IMR-90 (cell line): ENCODE data around the gene CLIP3. TPM values are rescaled to one million over a fixed set of nuclear protein-coding genes. Genes with fewer than 3 reads are reported as not detected.

ENCODE experiments used
- ATAC-seq: fragments of 200-7000 bp; cut with Tn5 transposase; 2 replicates; pipeline ENCODE4 v1.9.1; 2020; ENCODE audit warnings: low read depth, mild to moderate bottlenecking, moderate library complexity
- BruUV-seq: library from RNA; stranded (reverse); fragments of 400-500 nt; replicated peaks from 2 replicates; lab custom pipeline; 2021; lab: Mats Ljungman, UMichigan
- CTCF ChIA-PET: fragments of 300-600 bp; formaldehyde crosslinking; extraction: SDS; loops from one replicate; lab custom pipeline; 2021; ENCODE audit warnings: antibody characterized with exemption; lab: Yijun Ruan, JAX
- POLR2A ChIA-PET: fragments of 300-600 bp; sonication (Branson Sonifier 250); formaldehyde crosslinking; loops from one replicate; lab custom pipeline; 2022; ENCODE audit warnings: antibody characterized with exemption; ENCODE audit not compliant: unreplicated experiment; lab: Charles Lee
- DNase-seq: peaks from one replicate; pipeline ENCODE4 v3.0.0; 2013
- H2AFZ ChIP-seq: replicated peaks from 2 replicates; pipeline ENCODE3; 2013; ENCODE audit warnings: low read length, mild to moderate bottlenecking; ENCODE audit not compliant: poor library complexity
- H2AK5ac ChIP-seq: 2 replicates; pipeline ENCODE4 v1.6.1; 2013; ENCODE audit warnings: low read depth, low read length, inconsistent platforms
- H2AK9ac ChIP-seq: replicated peaks from 2 replicates; pipeline ENCODE3; 2013; ENCODE audit warnings: mild to moderate bottlenecking, low read depth, low read length, moderate library complexity; ENCODE audit not compliant: poor library complexity
- H2BK120ac ChIP-seq: 2 replicates; pipeline ENCODE4 v1.6.1; 2013; ENCODE audit warnings: low read depth, low read length, inconsistent platforms
- H2BK15ac ChIP-seq: 3 replicates; pipeline ENCODE4 v1.6.1; 2013; ENCODE audit warnings: low read depth, low read length, inconsistent platforms
- H2BK20ac ChIP-seq: 2 replicates; pipeline ENCODE4 v1.6.1; 2013; ENCODE audit warnings: low read depth, mild to moderate bottlenecking, inconsistent platforms, low read length, moderate library complexity
- H2BK5ac ChIP-seq: 2 replicates; pipeline ENCODE4 v1.6.1; 2013; ENCODE audit warnings: mild to moderate bottlenecking, low read depth, low read length, inconsistent platforms; ENCODE audit not compliant: poor library complexity, severe bottlenecking
- H3K14ac ChIP-seq: replicated peaks from 2 replicates; pipeline ENCODE4 v1.6.1; 2013; ENCODE audit warnings: low read depth, low read length, inconsistent platforms
- H3K18ac ChIP-seq: 2 replicates; pipeline ENCODE4 v1.6.1; 2013; ENCODE audit warnings: low read depth, low read length, control low read depth
- H3K23ac ChIP-seq: 2 replicates; pipeline ENCODE4 v1.6.1; 2013; ENCODE audit warnings: low read depth, low read length, inconsistent platforms
- H3K27ac ChIP-seq: 2 replicates; pipeline ENCODE4 v1.5.1; 2013; ENCODE audit warnings: mild to moderate bottlenecking, control low read depth, low read length; ENCODE audit not compliant: insufficient read depth
- H3K27me3 ChIP-seq: 2 replicates; pipeline ENCODE4 v1.6.1; 2013; ENCODE audit warnings: low read length; ENCODE audit not compliant: control insufficient read depth, insufficient read depth
- H3K36me3 ChIP-seq: 2 replicates; pipeline ENCODE4 v1.6.1; 2013; ENCODE audit warnings: low read length, mixed read lengths; ENCODE audit not compliant: control insufficient read depth, insufficient read depth
- H3K4ac ChIP-seq: 2 replicates; pipeline ENCODE4 v1.6.1; 2013; ENCODE audit warnings: low read depth, low read length, inconsistent platforms
- H3K4me1 ChIP-seq: 2 replicates; pipeline ENCODE4 v1.6.1; 2013; ENCODE audit warnings: low read length, mixed read lengths; ENCODE audit not compliant: control insufficient read depth, insufficient read depth
- H3K4me2 ChIP-seq: 2 replicates; pipeline ENCODE4 v1.6.1; 2013; ENCODE audit warnings: low read depth, mild to moderate bottlenecking, control low read depth, low read length, moderate library complexity
- H3K4me3 ChIP-seq: 2 replicates; pipeline ENCODE4 v1.5.1; 2013; ENCODE audit warnings: low read depth, mild to moderate bottlenecking, control low read depth, low read length, moderate library complexity; ENCODE audit not compliant: insufficient read depth
- H3K56ac ChIP-seq: 2 replicates; pipeline ENCODE4 v1.6.1; 2013; ENCODE audit warnings: low read length, inconsistent platforms; ENCODE audit not compliant: insufficient read depth; ENCODE audit errors: extremely low read depth
- H3K79me1 ChIP-seq, 2 experiments: 2 replicates each; pipeline ENCODE4 v1.6.1; 2013; ENCODE audit warnings: low read length in 2 of 2, inconsistent platforms in 1 of 2, low read depth in 1 of 2
- H3K9ac ChIP-seq: 2 replicates; pipeline ENCODE4 v1.6.1; 2013; ENCODE audit warnings: low read depth, low read length, control low read depth
- H3K9me1 ChIP-seq: 2 replicates; pipeline ENCODE4 v1.6.1; 2013; ENCODE audit warnings: low read length, inconsistent platforms; ENCODE audit not compliant: insufficient read depth
- H3K9me3 ChIP-seq: 2 replicates; pipeline ENCODE4 v1.6.1; 2013; ENCODE audit warnings: low read length; ENCODE audit not compliant: control insufficient read depth, insufficient read depth
- H4K20me1 ChIP-seq: 2 replicates; pipeline ENCODE4 v1.6.1; 2013; ENCODE audit warnings: low read length, inconsistent platforms; ENCODE audit not compliant: insufficient read depth
- H4K5ac ChIP-seq: 2 replicates; pipeline ENCODE4 v1.6.1; 2013; ENCODE audit warnings: mild to moderate bottlenecking, low read depth, low read length, control low read depth
- H4K8ac ChIP-seq, 2 experiments: 2 replicates each; pipeline ENCODE4 v1.6.1; 2013; ENCODE audit warnings: low read depth in 2 of 2, low read length in 2 of 2, control low read depth in 1 of 2, inconsistent platforms in 1 of 2
- H4K91ac ChIP-seq: 2 replicates; pipeline ENCODE4 v1.6.1; 2013; ENCODE audit warnings: low read depth, low read length, inconsistent platforms; ENCODE audit not compliant: insufficient read depth
- BHLHE40 ChIP-seq: fragments of 150-350 bp; IDR thresholded peaks from 2 replicates; pipeline ENCODE4 v1.6.1; 2016; ENCODE audit warnings: mild to moderate bottlenecking, low read depth, low read length
- MAZ ChIP-seq: IDR thresholded peaks from 2 replicates; pipeline ENCODE4 v1.6.1; 2012; ENCODE audit warnings: low read depth, mild to moderate bottlenecking, low read length, improper control_type of control experiment, moderate library complexity, borderline replicate concordance
- NFE2L2 ChIP-seq: fragments of 150-350 bp; IDR thresholded peaks from 2 replicates; pipeline ENCODE4 v1.6.1; 2016; ENCODE audit warnings: low read depth, mild to moderate bottlenecking, low read length
- POLR2A ChIP-seq: IDR thresholded peaks from 2 replicates; pipeline ENCODE4 v1.6.1; 2012; ENCODE audit warnings: mild to moderate bottlenecking, low read depth, low read length
- RFX5 ChIP-seq: IDR thresholded peaks from 2 replicates; pipeline ENCODE4 v1.8.0; 2012; ENCODE audit warnings: low read depth, mild to moderate bottlenecking, low read length, moderate library complexity
- SMC3 ChIP-seq: fragments of 150-350 bp; IDR thresholded peaks from 2 replicates; pipeline ENCODE4 v1.6.1; 2016; ENCODE audit warnings: low read depth, mild to moderate bottlenecking, antibody characterized with exemption, low read length, moderate library complexity
- WGBS, 2 experiments: methylation state at CpG; one replicate each; pipeline versions ENCODE4 v1.1.5 to v1.1.7; 2013; ENCODE audit warnings: missing lambda C conversion rate in 2 of 2; ENCODE audit not compliant: insufficient read length in 1 of 2; ENCODE audit errors: extremely low coverage in 2 of 2; 5-methylcytosine and 5-hydroxymethylcytosine counted together
- dilution Hi-C: fragments of 300-500 bp; cut with HindIII; formaldehyde crosslinking; loops from one replicate; pipeline ENCODE4 v1.14.3; 2018; ENCODE audit warnings: low sequenced_read_pairs; ENCODE audit not compliant: unreplicated experiment
- in situ Hi-C: fragments of 300-500 bp; cut with MboI; formaldehyde crosslinking; loops from 3 replicates; pipeline ENCODE4 v1.14.3; 2019; ENCODE audit warnings: low sequenced_read_pairs, inconsistent platforms, mixed read lengths
- intact Hi-C: fragments of 100-400 bp; cut with micrococcal nuclease; formaldehyde crosslinking; loops from 2 replicates; pipeline ENCODE4 v1.10.0; 2022
- polyA plus RNA-seq, 3 experiments: library from polyadenylated mRNA; depleted of rRNA; stranded (reverse); fragments of >200 nt; gene quantifications; 2 replicates each; pipeline ENCODE4 v1.2.3, GENCODE V29; 2012; ENCODE audit warnings: low replicate concordance in 1 of 3
- total RNA-seq: library from RNA; depleted of rRNA; stranded (reverse); fragments of >200 nt; gene quantifications from 2 replicates; pipeline ENCODE4 v1.2.3, GENCODE V29; 2012
- TF ChIP-seq, protein P1 (sequence below): fragments of 150-350 bp; IDR thresholded peaks from 2 replicates; pipeline ENCODE4 v1.6.1; 2017; ENCODE audit warnings: mild to moderate bottlenecking, antibody characterized with exemption, low read length, low read depth
- TF ChIP-seq, protein P2 (sequence below): fragments of 150-350 bp; IDR thresholded peaks from 2 replicates; pipeline ENCODE4 v1.6.1; 2016; ENCODE audit warnings: low read depth, mild to moderate bottlenecking, low read length, moderate library complexity, borderline replicate concordance

The CLIP3 gene
- total and polyA plus RNA-seq, 2 of the 4 experiments (the other 2 are of a cell fraction): 5.4 to 28.7 TPM

DNA sequence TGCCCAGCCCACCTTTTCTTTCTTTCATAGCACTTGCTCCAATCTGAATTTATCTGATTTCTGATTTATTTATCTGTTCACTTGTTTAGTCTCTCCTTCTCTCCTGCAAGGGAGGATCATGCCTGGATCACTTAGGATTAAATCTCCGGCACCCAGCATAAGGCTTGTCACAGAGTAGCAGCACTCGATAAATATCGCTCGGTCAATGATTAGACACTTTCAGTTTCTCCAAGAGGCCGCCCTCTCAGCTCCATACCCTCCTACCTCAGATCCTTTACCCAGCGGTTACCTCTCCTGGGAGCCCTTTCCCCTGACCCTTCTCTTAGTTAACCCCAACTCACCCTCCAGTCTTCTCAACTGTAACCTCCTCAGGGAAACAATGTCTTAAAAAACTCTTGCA, 1.4 kb downstream of the CLIP3 start:
- intact Hi-C loops (no loop called here), dilution Hi-C loops (no loop called here)
- no peak overlapping the region for H3K4ac ChIP-seq

More for the DNA sequence above, 1.4 kb downstream of the CLIP3 start:
- H2BK15ac ChIP-seq: no peak overlapping the region
- H2AK5ac ChIP-seq: no peak overlapping the region
- 97% methylated on average over 4 of the region's 6 CpGs; no CpG with 5 or more reads in 1 of the 2 experiments for WGBS, 2 experiments
- H2BK20ac ChIP-seq: no peak overlapping the region
- H3K56ac ChIP-seq: no peak overlapping the region
- H4K5ac ChIP-seq: no peak overlapping the region
- no peak overlapping the region for H4K8ac ChIP-seq
- H2BK120ac ChIP-seq: no peak overlapping the region
- peaks cover 5% of the 10 kb centered on the region; the same call in 1 of the 2 replicates for H3K4me1 ChIP-seq
- H3K9me3 ChIP-seq: no peaks in the 10 kb centered on the region
- peaks cover 0 to 28% of the 10 kb centered on the region in 2 experiments; a peak in 3 of 4 replicates for H3K79me1 ChIP-seq
- CTCF ChIA-PET: no interaction called here
- no TSS peak for BruUV-seq
- in situ Hi-C loops: no loop called here
- TF ChIP-seq BHLHE40: no peak
- TF ChIP-seq RFX5: no peak
- TF ChIP-seq, protein P1, sequence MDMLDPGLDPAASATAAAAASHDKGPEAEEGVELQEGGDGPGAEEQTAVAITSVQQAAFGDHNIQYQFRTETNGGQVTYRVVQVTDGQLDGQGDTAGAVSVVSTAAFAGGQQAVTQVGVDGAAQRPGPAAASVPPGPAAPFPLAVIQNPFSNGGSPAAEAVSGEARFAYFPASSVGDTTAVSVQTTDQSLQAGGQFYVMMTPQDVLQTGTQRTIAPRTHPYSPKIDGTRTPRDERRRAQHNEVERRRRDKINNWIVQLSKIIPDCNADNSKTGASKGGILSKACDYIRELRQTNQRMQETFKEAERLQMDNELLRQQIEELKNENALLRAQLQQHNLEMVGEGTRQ: no peak
- TF ChIP-seq, protein P2, sequence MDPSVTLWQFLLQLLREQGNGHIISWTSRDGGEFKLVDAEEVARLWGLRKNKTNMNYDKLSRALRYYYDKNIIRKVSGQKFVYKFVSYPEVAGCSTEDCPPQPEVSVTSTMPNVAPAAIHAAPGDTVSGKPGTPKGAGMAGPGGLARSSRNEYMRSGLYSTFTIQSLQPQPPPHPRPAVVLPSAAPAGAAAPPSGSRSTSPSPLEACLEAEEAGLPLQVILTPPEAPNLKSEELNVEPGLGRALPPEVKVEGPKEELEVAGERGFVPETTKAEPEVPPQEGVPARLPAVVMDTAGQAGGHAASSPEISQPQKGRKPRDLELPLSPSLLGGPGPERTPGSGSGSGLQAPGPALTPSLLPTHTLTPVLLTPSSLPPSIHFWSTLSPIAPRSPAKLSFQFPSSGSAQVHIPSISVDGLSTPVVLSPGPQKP: no peak
- TF ChIP-seq NFE2L2: no peak
- TF ChIP-seq POLR2A: no peak
- no peak for TF ChIP-seq MAZ
- no peak for TF ChIP-seq SMC3
- no peak overlapping the region for H3K4me3 ChIP-seq
- no peak overlapping the region for H2AK9ac ChIP-seq
- H3K27ac ChIP-seq: no peak overlapping the region
- no peak overlapping the region for H4K91ac ChIP-seq
- H3K14ac ChIP-seq: no peak overlapping the region
- no peak for DNase-seq
- H3K23ac ChIP-seq: no peak overlapping the region
- no peaks in the 10 kb centered on the region; the same call in 1 of the 2 replicates for H4K20me1 ChIP-seq
- peaks cover 27% of the 10 kb centered on the region for H3K36me3 ChIP-seq
- ATAC-seq: no peak
- no peak overlapping the region for H3K9ac ChIP-seq
- 0 out of 2 replicates have a peak, but pooled peaks cover 6% of the 10 kb centered on the region for H3K9me1 ChIP-seq
- no peak overlapping the region for H3K18ac ChIP-seq
- no peaks in the 10 kb centered on the region for H3K27me3 ChIP-seq
- no peak overlapping the region for H2BK5ac ChIP-seq
- H2AFZ ChIP-seq: no peak overlapping the region
- POLR2A ChIA-PET: no interaction called here
- H3K4me2 ChIP-seq: no peak overlapping the region
